ENCODE data around the gene NDUFB5.

The NDUFB5 gene

GRCh38 chr3:179676081-179676480 lies 71.5 kb downstream of the NDUFB5 start:
- Histone ChIP-seq H3K4me3 (ENCODE audit: low read length) (no peak overlapping the region), H3K27me3 (ENCODE audit: control insufficient read depth, insufficient read depth, low read length) (no peaks in the 10 kb centered on the region), H3K36me3 (ENCODE audit: control insufficient read depth, insufficient read depth, low read length) (no peaks in the 10 kb centered on the region), H3K27ac (ENCODE audit: low read length) (no peak overlapping the region), H3K9me3 (ENCODE audit: control insufficient read depth, insufficient read depth, low read length) (no peaks in the 10 kb centered on the region), H3K4me1 (ENCODE audit: control insufficient read depth, insufficient read depth, low read length) (0 out of 2 replicates have a peak, but pooled peaks cover 1% of the 10 kb centered on the region)
- no CpG with 5 or more reads among the region's 5 CpGs for WGBS (ENCODE audit: insufficient coverage, insufficient read length)
- no peak for DNase-seq (ENCODE audit: low read depth, low spot score)

Data from iPS DF 6.9 (cell line).